ENCODE results near the gene SPOCK1. TPM values are rescaled to one million over a fixed set of nuclear protein-coding genes. Genes with fewer than 3 reads are reported as not detected.

SPOCK1 gene
- total RNA-seq, 1 experiment from 2014 or later = 4.0 TPM

DNA sequence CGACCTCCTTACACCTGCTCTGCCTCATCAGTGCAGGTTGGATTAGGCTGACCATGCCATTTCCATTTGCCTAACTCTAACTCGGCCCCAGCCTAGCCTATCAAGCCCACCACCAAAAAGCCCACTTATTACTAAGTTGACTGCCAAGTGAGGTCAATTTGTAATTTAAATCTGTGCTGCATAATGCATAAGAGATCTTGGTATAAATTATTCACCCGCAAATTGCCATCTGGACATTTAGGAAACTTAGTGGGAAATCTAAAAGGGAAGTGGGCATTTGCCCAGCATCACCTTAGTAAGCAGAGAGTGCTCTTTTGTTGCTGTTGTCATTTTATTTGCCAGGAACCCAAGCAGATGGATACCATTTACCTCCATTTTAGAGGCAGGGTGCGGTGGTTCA, 143.0 kb downstream of the SPOCK1 start:
- no TSS peak for BruUV-seq (replicated peaks)
- ChIA-PET CTCF (no interaction called here), POLR2A (ENCODE audit: low non-redundant PET) (no interaction called here)
- Histone ChIP-seq H3K4me3 (ENCODE audit: low read depth, low read length, poor library complexity, severe bottlenecking) (no peak overlapping the region), H3K4me1 (ENCODE audit: insufficient read depth, low read length, poor library complexity, severe bottlenecking) (no peaks in the 10 kb centered on the region), H3K27me3 (replicated peaks; ENCODE audit: insufficient read depth, low read depth, low read length, poor library complexity) (peaks cover 60% of the 10 kb centered on the region), H3K9me3 (ENCODE audit: low read depth, low read length, poor library complexity, severe bottlenecking) (no peaks in the 10 kb centered on the region), H3K27ac (ENCODE audit: low read depth, low read length, poor library complexity, severe bottlenecking) (no peak overlapping the region), H3K36me3 (ENCODE audit: insufficient read depth, low read length, poor library complexity, severe bottlenecking) (no peaks in the 10 kb centered on the region)
- intact Hi-C loops (cut with micrococcal nuclease; ENCODE audit: unreplicated experiment) = no loop called here
- TF ChIP-seq EZH2 (IDR thresholded peaks at IDR 0.05; ENCODE audit: borderline replicate concordance, low read depth, low read length, poor library complexity, severe bottlenecking) = no peak
- TF ChIP-seq, protein P1, sequence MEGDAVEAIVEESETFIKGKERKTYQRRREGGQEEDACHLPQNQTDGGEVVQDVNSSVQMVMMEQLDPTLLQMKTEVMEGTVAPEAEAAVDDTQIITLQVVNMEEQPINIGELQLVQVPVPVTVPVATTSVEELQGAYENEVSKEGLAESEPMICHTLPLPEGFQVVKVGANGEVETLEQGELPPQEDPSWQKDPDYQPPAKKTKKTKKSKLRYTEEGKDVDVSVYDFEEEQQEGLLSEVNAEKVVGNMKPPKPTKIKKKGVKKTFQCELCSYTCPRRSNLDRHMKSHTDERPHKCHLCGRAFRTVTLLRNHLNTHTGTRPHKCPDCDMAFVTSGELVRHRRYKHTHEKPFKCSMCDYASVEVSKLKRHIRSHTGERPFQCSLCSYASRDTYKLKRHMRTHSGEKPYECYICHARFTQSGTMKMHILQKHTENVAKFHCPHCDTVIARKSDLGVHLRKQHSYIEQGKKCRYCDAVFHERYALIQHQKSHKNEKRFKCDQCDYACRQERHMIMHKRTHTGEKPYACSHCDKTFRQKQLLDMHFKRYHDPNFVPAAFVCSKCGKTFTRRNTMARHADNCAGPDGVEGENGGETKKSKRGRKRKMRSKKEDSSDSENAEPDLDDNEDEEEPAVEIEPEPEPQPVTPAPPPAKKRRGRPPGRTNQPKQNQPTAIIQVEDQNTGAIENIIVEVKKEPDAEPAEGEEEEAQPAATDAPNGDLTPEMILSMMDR (conservative IDR thresholded peaks at IDR 0.05; ENCODE audit: low read depth, low read length) = no peak
- no peak for DNase-seq (ENCODE audit: low spot score)

DNA sequence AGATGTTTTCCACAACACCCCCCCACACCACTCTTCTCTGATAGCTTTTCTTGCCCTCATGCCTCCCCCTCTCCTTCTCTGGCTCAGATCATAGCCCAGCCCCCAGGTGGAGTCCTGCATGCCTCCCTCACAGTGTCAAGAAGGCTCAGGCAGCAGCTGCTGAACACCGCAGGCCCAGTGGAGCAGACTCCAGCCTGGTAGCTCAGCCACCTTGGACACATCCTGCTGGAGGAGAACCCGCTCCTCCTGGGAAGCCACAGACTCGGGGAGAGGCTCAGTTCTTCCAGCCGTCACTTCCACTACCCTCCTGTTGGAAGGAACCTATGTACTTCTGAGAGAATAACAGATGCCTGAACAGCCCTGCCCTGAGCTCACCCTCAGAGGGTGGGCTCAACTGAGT, 143.4 kb downstream of the SPOCK1 start:
- TF ChIP-seq EZH2 (IDR thresholded peaks at IDR 0.05; ENCODE audit: borderline replicate concordance, low read depth, low read length, poor library complexity, severe bottlenecking) = no peak
- TF ChIP-seq, protein P1 (conservative IDR thresholded peaks at IDR 0.05; ENCODE audit: low read depth, low read length) = no peak
- CTCF ChIA-PET = no interaction called here

DNA sequence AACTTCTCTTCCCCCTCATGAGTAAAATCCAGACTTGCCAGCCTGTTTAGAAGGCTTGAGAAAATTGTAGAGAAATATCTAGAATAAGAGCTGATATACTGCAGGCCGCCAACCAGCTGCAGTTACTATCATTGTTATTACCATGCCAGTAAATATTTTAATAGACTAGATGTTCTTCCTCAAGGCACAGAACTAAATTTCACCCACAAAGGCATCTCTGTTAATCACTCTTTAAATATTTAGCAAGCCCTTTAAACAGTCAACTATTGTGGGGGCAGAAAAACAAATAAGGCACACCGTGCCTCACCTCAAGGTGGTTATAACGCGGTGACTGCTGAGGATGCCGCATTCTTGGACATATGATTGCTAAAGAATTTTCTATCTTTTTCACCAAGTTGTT, 147.0 kb downstream of the SPOCK1 start:
- H3K27ac ChIP-seq (ENCODE audit: low read depth, low read length, poor library complexity, severe bottlenecking) = no peak overlapping the region
- ChIA-PET POLR2A (ENCODE audit: low non-redundant PET) (no interaction called here), CTCF (no interaction called here)
- H3K27me3 ChIP-seq (replicated peaks; ENCODE audit: insufficient read depth, low read depth, low read length, poor library complexity) = peaks cover 30% of the 10 kb centered on the region
- intact Hi-C loops (cut with micrococcal nuclease; ENCODE audit: unreplicated experiment) = no loop called here
- H3K4me1 ChIP-seq (ENCODE audit: insufficient read depth, low read length, poor library complexity, severe bottlenecking) = no peaks in the 10 kb centered on the region
- DNase-seq (ENCODE audit: low spot score) = no peak
- H3K4me3 ChIP-seq (ENCODE audit: low read depth, low read length, poor library complexity, severe bottlenecking) = no peak overlapping the region
- no TSS peak for BruUV-seq (replicated peaks)
- no peak for TF ChIP-seq EZH2 (IDR thresholded peaks at IDR 0.05; ENCODE audit: borderline replicate concordance, low read depth, low read length, poor library complexity, severe bottlenecking)
- TF ChIP-seq, protein P1 (conservative IDR thresholded peaks at IDR 0.05; ENCODE audit: low read depth, low read length) = no peak
- no peaks in the 10 kb centered on the region for H3K36me3 ChIP-seq (ENCODE audit: insufficient read depth, low read length, poor library complexity, severe bottlenecking)
- H3K9me3 ChIP-seq (ENCODE audit: low read depth, low read length, poor library complexity, severe bottlenecking) = no peaks in the 10 kb centered on the region

More for the DNA sequence above, 143.4 kb downstream of the SPOCK1 start:
- Histone ChIP-seq H3K4me1 (ENCODE audit: insufficient read depth, low read length, poor library complexity, severe bottlenecking) (no peaks in the 10 kb centered on the region), H3K4me3 (ENCODE audit: low read depth, low read length, poor library complexity, severe bottlenecking) (no peak overlapping the region), H3K9me3 (ENCODE audit: low read depth, low read length, poor library complexity, severe bottlenecking) (no peaks in the 10 kb centered on the region), H3K36me3 (ENCODE audit: insufficient read depth, low read length, poor library complexity, severe bottlenecking) (no peaks in the 10 kb centered on the region), H3K27me3 (replicated peaks; ENCODE audit: insufficient read depth, low read depth, low read length, poor library complexity) (peaks cover 56% of the 10 kb centered on the region), H3K27ac (ENCODE audit: low read depth, low read length, poor library complexity, severe bottlenecking) (no peak overlapping the region)
- intact Hi-C loops (cut with micrococcal nuclease; ENCODE audit: unreplicated experiment) = no loop called here
- no TSS peak for BruUV-seq (replicated peaks)
- POLR2A ChIA-PET (ENCODE audit: low non-redundant PET) = no interaction called here
- no peak for DNase-seq (ENCODE audit: low spot score)

Measured in A673 (cell line).